GM23338 (cell line): Measurements from ENCODE around the gene PCA3.

Experiments
- CREB1 ChIP-seq: fragments of 250-450 bp; sonication (Bioruptor Pico); IDR thresholded peaks from 2 replicates; pipeline ENCODE4 v1.5.0; 2020; ENCODE audit warnings: low read depth, mild to moderate bottlenecking, moderate library complexity
- ETS1 ChIP-seq: IDR thresholded peaks from 2 replicates; pipeline ENCODE4 v1.6.1; 2016; ENCODE audit warnings: antibody characterized with exemption
- EZH2 ChIP-seq: fragments of 200-600 bp; sonication (generic); IDR thresholded peaks from one replicate; pipeline ENCODE4 v1.8.0; 2017; ENCODE audit warnings: antibody characterized with exemption, mild to moderate bottlenecking, low read depth; ENCODE audit not compliant: unreplicated experiment
- EZH2phosphoT487 ChIP-seq: fragments of 200-600 bp; sonication (generic); IDR thresholded peaks from one replicate; pipeline ENCODE4 v1.8.1; 2018; ENCODE audit warnings: antibody characterized with exemption; ENCODE audit not compliant: unreplicated experiment
- JUNB ChIP-seq: IDR thresholded peaks from one replicate; pipeline ENCODE4 v1.6.1; 2016; ENCODE audit warnings: antibody characterized with exemption; ENCODE audit not compliant: unreplicated experiment
- NANOG ChIP-seq: IDR thresholded peaks from 2 replicates; pipeline ENCODE4 v1.6.1; 2016; ENCODE audit warnings: antibody characterized with exemption, borderline replicate concordance
- POLR2AphosphoS5 ChIP-seq: IDR thresholded peaks from 2 replicates; pipeline ENCODE4 v1.6.1; 2016; ENCODE audit warnings: antibody characterized with exemption, low read depth
- ZNF114 ChIP-seq: fragments of 250-450 bp; sonication (Bioruptor Pico); IDR thresholded peaks from 2 replicates; pipeline ENCODE4 v1.5.0; 2020; ENCODE audit warnings: mild to moderate bottlenecking, moderate library complexity
- TF ChIP-seq, protein P1 (sequence below), 2 experiments: fragments of 200-600 bp in 1 of 2; sonication (generic) in 1 of 2; conservative IDR thresholded peaks; 2 replicates each; pipeline versions ENCODE4 v1.5.1 to v1.6.1; 2016 to 2017; ENCODE audit warnings: antibody characterized with exemption in 2 of 2, low read depth in 2 of 2, mild to moderate bottlenecking in 2 of 2, moderate library complexity in 1 of 2
- TF ChIP-seq, protein P2 (sequence below): IDR thresholded peaks from one replicate; pipeline ENCODE4 v1.6.1; 2018; ENCODE audit warnings: antibody characterized with exemption; ENCODE audit not compliant: unreplicated experiment

GRCh38 chr9:76734716-76735115, 29.5 kb upstream of the PCA3 start:
- TF ChIP-seq, protein P1, sequence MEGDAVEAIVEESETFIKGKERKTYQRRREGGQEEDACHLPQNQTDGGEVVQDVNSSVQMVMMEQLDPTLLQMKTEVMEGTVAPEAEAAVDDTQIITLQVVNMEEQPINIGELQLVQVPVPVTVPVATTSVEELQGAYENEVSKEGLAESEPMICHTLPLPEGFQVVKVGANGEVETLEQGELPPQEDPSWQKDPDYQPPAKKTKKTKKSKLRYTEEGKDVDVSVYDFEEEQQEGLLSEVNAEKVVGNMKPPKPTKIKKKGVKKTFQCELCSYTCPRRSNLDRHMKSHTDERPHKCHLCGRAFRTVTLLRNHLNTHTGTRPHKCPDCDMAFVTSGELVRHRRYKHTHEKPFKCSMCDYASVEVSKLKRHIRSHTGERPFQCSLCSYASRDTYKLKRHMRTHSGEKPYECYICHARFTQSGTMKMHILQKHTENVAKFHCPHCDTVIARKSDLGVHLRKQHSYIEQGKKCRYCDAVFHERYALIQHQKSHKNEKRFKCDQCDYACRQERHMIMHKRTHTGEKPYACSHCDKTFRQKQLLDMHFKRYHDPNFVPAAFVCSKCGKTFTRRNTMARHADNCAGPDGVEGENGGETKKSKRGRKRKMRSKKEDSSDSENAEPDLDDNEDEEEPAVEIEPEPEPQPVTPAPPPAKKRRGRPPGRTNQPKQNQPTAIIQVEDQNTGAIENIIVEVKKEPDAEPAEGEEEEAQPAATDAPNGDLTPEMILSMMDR (conservative IDR thresholded peaks at IDR 0.05; ENCODE audit: low read depth in 2 of 2) = no peak
- TF ChIP-seq POLR2AphosphoS5 (no peak), EZH2 (no peak), CREB1 (no peak), NANOG (no peak), JUNB (no peak), EZH2phosphoT487 (no peak), ETS1 (no peak), ZNF114 (CRISPR knock-in tag) (no peak)
- TF ChIP-seq, protein P2, sequence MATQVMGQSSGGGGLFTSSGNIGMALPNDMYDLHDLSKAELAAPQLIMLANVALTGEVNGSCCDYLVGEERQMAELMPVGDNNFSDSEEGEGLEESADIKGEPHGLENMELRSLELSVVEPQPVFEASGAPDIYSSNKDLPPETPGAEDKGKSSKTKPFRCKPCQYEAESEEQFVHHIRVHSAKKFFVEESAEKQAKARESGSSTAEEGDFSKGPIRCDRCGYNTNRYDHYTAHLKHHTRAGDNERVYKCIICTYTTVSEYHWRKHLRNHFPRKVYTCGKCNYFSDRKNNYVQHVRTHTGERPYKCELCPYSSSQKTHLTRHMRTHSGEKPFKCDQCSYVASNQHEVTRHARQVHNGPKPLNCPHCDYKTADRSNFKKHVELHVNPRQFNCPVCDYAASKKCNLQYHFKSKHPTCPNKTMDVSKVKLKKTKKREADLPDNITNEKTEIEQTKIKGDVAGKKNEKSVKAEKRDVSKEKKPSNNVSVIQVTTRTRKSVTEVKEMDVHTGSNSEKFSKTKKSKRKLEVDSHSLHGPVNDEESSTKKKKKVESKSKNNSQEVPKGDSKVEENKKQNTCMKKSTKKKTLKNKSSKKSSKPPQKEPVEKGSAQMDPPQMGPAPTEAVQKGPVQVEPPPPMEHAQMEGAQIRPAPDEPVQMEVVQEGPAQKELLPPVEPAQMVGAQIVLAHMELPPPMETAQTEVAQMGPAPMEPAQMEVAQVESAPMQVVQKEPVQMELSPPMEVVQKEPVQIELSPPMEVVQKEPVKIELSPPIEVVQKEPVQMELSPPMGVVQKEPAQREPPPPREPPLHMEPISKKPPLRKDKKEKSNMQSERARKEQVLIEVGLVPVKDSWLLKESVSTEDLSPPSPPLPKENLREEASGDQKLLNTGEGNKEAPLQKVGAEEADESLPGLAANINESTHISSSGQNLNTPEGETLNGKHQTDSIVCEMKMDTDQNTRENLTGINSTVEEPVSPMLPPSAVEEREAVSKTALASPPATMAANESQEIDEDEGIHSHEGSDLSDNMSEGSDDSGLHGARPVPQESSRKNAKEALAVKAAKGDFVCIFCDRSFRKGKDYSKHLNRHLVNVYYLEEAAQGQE = no peak
